IMR-90 (cell line): ENCODE data around the gene SPAAR. TPM values are rescaled to one million over a fixed set of nuclear protein-coding genes. Genes with fewer than 3 reads are reported as not detected.
A peak's percentile ranks its signal among the peaks of the same experiment; 100 is the strongest.

Experiments used
- ATAC-seq: fragments of 200-7000 bp; cut with Tn5 transposase; 2 replicates; pipeline ENCODE4 v1.9.1; 2020; ENCODE audit warnings: low read depth, mild to moderate bottlenecking, moderate library complexity
- BruUV-seq: library from RNA; stranded (reverse); fragments of 400-500 nt; replicated peaks from 2 replicates; lab custom pipeline; 2021; lab: Mats Ljungman, UMichigan
- CTCF ChIA-PET: fragments of 300-600 bp; formaldehyde crosslinking; extraction: SDS; loops from one replicate; lab custom pipeline; 2021; ENCODE audit warnings: antibody characterized with exemption; lab: Yijun Ruan, JAX
- POLR2A ChIA-PET: fragments of 300-600 bp; sonication (Branson Sonifier 250); formaldehyde crosslinking; loops from one replicate; lab custom pipeline; 2022; ENCODE audit warnings: antibody characterized with exemption; ENCODE audit not compliant: unreplicated experiment; lab: Charles Lee
- DNase-seq: peaks from one replicate; pipeline ENCODE4 v3.0.0; 2013
- H2AFZ ChIP-seq: replicated peaks from 2 replicates; pipeline ENCODE3; 2013; ENCODE audit warnings: low read length, mild to moderate bottlenecking; ENCODE audit not compliant: poor library complexity
- H2AK5ac ChIP-seq: 2 replicates; pipeline ENCODE4 v1.6.1; 2013; ENCODE audit warnings: low read depth, low read length, inconsistent platforms
- H2AK9ac ChIP-seq: replicated peaks from 2 replicates; pipeline ENCODE3; 2013; ENCODE audit warnings: mild to moderate bottlenecking, low read depth, low read length, moderate library complexity; ENCODE audit not compliant: poor library complexity
- H2BK120ac ChIP-seq: 2 replicates; pipeline ENCODE4 v1.6.1; 2013; ENCODE audit warnings: low read depth, low read length, inconsistent platforms
- H2BK15ac ChIP-seq: 3 replicates; pipeline ENCODE4 v1.6.1; 2013; ENCODE audit warnings: low read depth, low read length, inconsistent platforms
- H2BK20ac ChIP-seq: 2 replicates; pipeline ENCODE4 v1.6.1; 2013; ENCODE audit warnings: low read depth, mild to moderate bottlenecking, inconsistent platforms, low read length, moderate library complexity
- H2BK5ac ChIP-seq: 2 replicates; pipeline ENCODE4 v1.6.1; 2013; ENCODE audit warnings: mild to moderate bottlenecking, low read depth, low read length, inconsistent platforms; ENCODE audit not compliant: poor library complexity, severe bottlenecking
- H3K14ac ChIP-seq: replicated peaks from 2 replicates; pipeline ENCODE4 v1.6.1; 2013; ENCODE audit warnings: low read depth, low read length, inconsistent platforms
- H3K18ac ChIP-seq: 2 replicates; pipeline ENCODE4 v1.6.1; 2013; ENCODE audit warnings: low read depth, low read length, control low read depth
- H3K23ac ChIP-seq: 2 replicates; pipeline ENCODE4 v1.6.1; 2013; ENCODE audit warnings: low read depth, low read length, inconsistent platforms
- H3K27ac ChIP-seq: 2 replicates; pipeline ENCODE4 v1.5.1; 2013; ENCODE audit warnings: mild to moderate bottlenecking, control low read depth, low read length; ENCODE audit not compliant: insufficient read depth
- H3K27me3 ChIP-seq: 2 replicates; pipeline ENCODE4 v1.6.1; 2013; ENCODE audit warnings: low read length; ENCODE audit not compliant: control insufficient read depth, insufficient read depth
- H3K36me3 ChIP-seq: 2 replicates; pipeline ENCODE4 v1.6.1; 2013; ENCODE audit warnings: low read length, mixed read lengths; ENCODE audit not compliant: control insufficient read depth, insufficient read depth
- H3K4ac ChIP-seq: 2 replicates; pipeline ENCODE4 v1.6.1; 2013; ENCODE audit warnings: low read depth, low read length, inconsistent platforms
- H3K4me1 ChIP-seq: 2 replicates; pipeline ENCODE4 v1.6.1; 2013; ENCODE audit warnings: low read length, mixed read lengths; ENCODE audit not compliant: control insufficient read depth, insufficient read depth
- H3K4me2 ChIP-seq: 2 replicates; pipeline ENCODE4 v1.6.1; 2013; ENCODE audit warnings: low read depth, mild to moderate bottlenecking, control low read depth, low read length, moderate library complexity
- H3K4me3 ChIP-seq: 2 replicates; pipeline ENCODE4 v1.5.1; 2013; ENCODE audit warnings: low read depth, mild to moderate bottlenecking, control low read depth, low read length, moderate library complexity; ENCODE audit not compliant: insufficient read depth
- H3K56ac ChIP-seq: 2 replicates; pipeline ENCODE4 v1.6.1; 2013; ENCODE audit warnings: low read length, inconsistent platforms; ENCODE audit not compliant: insufficient read depth; ENCODE audit errors: extremely low read depth
- H3K79me1 ChIP-seq, 2 experiments: 2 replicates each; pipeline ENCODE4 v1.6.1; 2013; ENCODE audit warnings: low read length in 2 of 2, inconsistent platforms in 1 of 2, low read depth in 1 of 2
- H3K9ac ChIP-seq: 2 replicates; pipeline ENCODE4 v1.6.1; 2013; ENCODE audit warnings: low read depth, low read length, control low read depth
- H3K9me1 ChIP-seq: 2 replicates; pipeline ENCODE4 v1.6.1; 2013; ENCODE audit warnings: low read length, inconsistent platforms; ENCODE audit not compliant: insufficient read depth
- H3K9me3 ChIP-seq: 2 replicates; pipeline ENCODE4 v1.6.1; 2013; ENCODE audit warnings: low read length; ENCODE audit not compliant: control insufficient read depth, insufficient read depth
- H4K20me1 ChIP-seq: 2 replicates; pipeline ENCODE4 v1.6.1; 2013; ENCODE audit warnings: low read length, inconsistent platforms; ENCODE audit not compliant: insufficient read depth
- H4K5ac ChIP-seq: 2 replicates; pipeline ENCODE4 v1.6.1; 2013; ENCODE audit warnings: mild to moderate bottlenecking, low read depth, low read length, control low read depth
- H4K8ac ChIP-seq, 2 experiments: 2 replicates each; pipeline ENCODE4 v1.6.1; 2013; ENCODE audit warnings: low read depth in 2 of 2, low read length in 2 of 2, control low read depth in 1 of 2, inconsistent platforms in 1 of 2
- H4K91ac ChIP-seq: 2 replicates; pipeline ENCODE4 v1.6.1; 2013; ENCODE audit warnings: low read depth, low read length, inconsistent platforms; ENCODE audit not compliant: insufficient read depth
- BHLHE40 ChIP-seq: fragments of 150-350 bp; IDR thresholded peaks from 2 replicates; pipeline ENCODE4 v1.6.1; 2016; ENCODE audit warnings: mild to moderate bottlenecking, low read depth, low read length
- CEBPB ChIP-seq: IDR thresholded peaks from 2 replicates; pipeline ENCODE4 v1.6.1; 2012; ENCODE audit warnings: low read depth, low read length, improper control_type of control experiment
- CHD1 ChIP-seq: IDR thresholded peaks from 2 replicates; pipeline ENCODE4 v1.6.1; 2012; ENCODE audit warnings: low read depth, low read length, improper control_type of control experiment
- CTCF ChIP-seq: conservative IDR thresholded peaks from 2 replicates; pipeline ENCODE4 v1.5.1; 2012; ENCODE audit warnings: mild to moderate bottlenecking, low read depth, low read length, improper control_type of control experiment
- ELK1 ChIP-seq: fragments of 150-350 bp; IDR thresholded peaks from 2 replicates; pipeline ENCODE4 v1.6.1; 2016; ENCODE audit warnings: low read depth, mild to moderate bottlenecking, low read length, moderate library complexity, borderline replicate concordance
- FOS ChIP-seq: fragments of 150-350 bp; IDR thresholded peaks from 2 replicates; pipeline ENCODE4 v1.6.1; 2016; ENCODE audit warnings: low read depth, low read length
- MAFK ChIP-seq: IDR thresholded peaks from 2 replicates; pipeline ENCODE4 v1.6.1; 2012; ENCODE audit warnings: low read depth, low read length, improper control_type of control experiment
- MAZ ChIP-seq: IDR thresholded peaks from 2 replicates; pipeline ENCODE4 v1.6.1; 2012; ENCODE audit warnings: low read depth, mild to moderate bottlenecking, low read length, improper control_type of control experiment, moderate library complexity, borderline replicate concordance
- MXI1 ChIP-seq: IDR thresholded peaks from 2 replicates; pipeline ENCODE4 v1.6.1; 2012; ENCODE audit warnings: low read depth, mild to moderate bottlenecking, low read length, moderate library complexity, borderline replicate concordance
- NFE2L2 ChIP-seq: fragments of 150-350 bp; IDR thresholded peaks from 2 replicates; pipeline ENCODE4 v1.6.1; 2016; ENCODE audit warnings: low read depth, mild to moderate bottlenecking, low read length
- POLR2A ChIP-seq: IDR thresholded peaks from 2 replicates; pipeline ENCODE4 v1.6.1; 2012; ENCODE audit warnings: mild to moderate bottlenecking, low read depth, low read length
- RAD21 ChIP-seq: IDR thresholded peaks from 2 replicates; pipeline ENCODE4 v1.6.1; 2012; ENCODE audit warnings: low read length, improper control_type of control experiment
- RCOR1 ChIP-seq: IDR thresholded peaks from 2 replicates; pipeline ENCODE4 v1.6.1; 2012; ENCODE audit warnings: mild to moderate bottlenecking, low read length, improper control_type of control experiment; ENCODE audit not compliant: insufficient replicate concordance
- RFX5 ChIP-seq: IDR thresholded peaks from 2 replicates; pipeline ENCODE4 v1.8.0; 2012; ENCODE audit warnings: low read depth, mild to moderate bottlenecking, low read length, moderate library complexity
- SMC3 ChIP-seq: fragments of 150-350 bp; IDR thresholded peaks from 2 replicates; pipeline ENCODE4 v1.6.1; 2016; ENCODE audit warnings: low read depth, mild to moderate bottlenecking, antibody characterized with exemption, low read length, moderate library complexity
- USF2 ChIP-seq: fragments of 150-350 bp; IDR thresholded peaks from 2 replicates; pipeline ENCODE4 v1.6.1; 2017; ENCODE audit warnings: mild to moderate bottlenecking, antibody characterized with exemption, low read length, low read depth
- WGBS, 2 experiments: methylation state at CpG; one replicate each; pipeline versions ENCODE4 v1.1.5 to v1.1.7; 2013; ENCODE audit warnings: missing lambda C conversion rate in 2 of 2; ENCODE audit not compliant: insufficient read length in 1 of 2; ENCODE audit errors: extremely low coverage in 2 of 2; 5-methylcytosine and 5-hydroxymethylcytosine counted together
- dilution Hi-C: fragments of 300-500 bp; cut with HindIII; formaldehyde crosslinking; loops from one replicate; pipeline ENCODE4 v1.14.3; 2018; ENCODE audit warnings: low sequenced_read_pairs; ENCODE audit not compliant: unreplicated experiment
- in situ Hi-C: fragments of 300-500 bp; cut with MboI; formaldehyde crosslinking; loops from 3 replicates; pipeline ENCODE4 v1.14.3; 2019; ENCODE audit warnings: low sequenced_read_pairs, inconsistent platforms, mixed read lengths
- intact Hi-C: fragments of 100-400 bp; cut with micrococcal nuclease; formaldehyde crosslinking; loops from 2 replicates; pipeline ENCODE4 v1.10.0; 2022
- polyA plus RNA-seq, 3 experiments: library from polyadenylated mRNA; depleted of rRNA; stranded (reverse); fragments of >200 nt; gene quantifications; 2 replicates each; pipeline ENCODE4 v1.2.3, GENCODE V29; 2012; ENCODE audit warnings: low replicate concordance in 1 of 3
- total RNA-seq: library from RNA; depleted of rRNA; stranded (reverse); fragments of >200 nt; gene quantifications from 2 replicates; pipeline ENCODE4 v1.2.3, GENCODE V29; 2012

SPAAR gene
- total and polyA plus RNA-seq, 2 of the 4 experiments (the other 2 are of a cell fraction): 0.18 to 0.32 TPM

GRCh38 chr9:35870351-35870923 is 38.9 kb upstream of the SPAAR start, which contains the start of gene OR13J1:
Gene OR13J1 (minus strand): TSS chr9:35870401. CDS start chr9:35870401, 0 bp downstream.
- Histone ChIP-seq H2BK20ac (no peak within 1 kb of the TSS), H3K79me1 (no peaks in the 10 kb centered on the region), H3K27ac (no peak within 1 kb of the TSS), H3K9me1 (0 out of 2 replicates have a peak, but pooled peaks cover 3% of the 10 kb centered on the region), H2AK5ac (no peak within 1 kb of the TSS), H2BK15ac (no peak within 1 kb of the TSS), H4K8ac (no peak within 1 kb of the TSS), H3K36me3 (no peaks in the 10 kb centered on the region), H3K4me2 (no peak within 1 kb of the TSS), H3K4me1 (no peaks in the 10 kb centered on the region), H3K18ac (no peak within 1 kb of the TSS), H3K23ac (no peak within 1 kb of the TSS), H3K56ac (no peak within 1 kb of the TSS), H4K5ac (no peak within 1 kb of the TSS), H3K9me3 (no peaks in the 10 kb centered on the region), H3K27me3 (peaks cover 7% of the 10 kb centered on the region; the same call in 1 of the 2 replicates), H3K9ac (no peak within 1 kb of the TSS), H2BK5ac (no peak within 1 kb of the TSS), H2AFZ (no peak within 1 kb of the TSS), H4K91ac (no peak within 1 kb of the TSS), H2BK120ac (no peak within 1 kb of the TSS), H2AK9ac (peak within 1 kb of the TSS; percentile 28), H4K20me1 (no peaks in the 10 kb centered on the region), H3K4me3 (no peak within 1 kb of the TSS), H3K14ac (no peak within 1 kb of the TSS), H3K4ac (no peak within 1 kb of the TSS)
- TF ChIP-seq ELK1 (no peak), BHLHE40 (no peak), CHD1 (no peak), CTCF (no peak), MAFK (no peak), CEBPB (no peak), RCOR1 (no peak), RFX5 (no peak), POLR2A (no peak), USF2 (no peak), FOS (no peak), NFE2L2 (no peak), MAZ (no peak), MXI1 (no peak), SMC3 (no peak), RAD21 (no peak)
- intact Hi-C loops: no loop called here
- no TSS peak for BruUV-seq
- ATAC-seq (no peak), DNase-seq (no peak)
- WGBS, 2 experiments: no CpG with 5 or more reads among the region's 8 CpGs
- POLR2A ChIA-PET: no interaction called here
- dilution Hi-C loops: no loop called here
- in situ Hi-C loops: no loop called here
- CTCF ChIA-PET: interaction anchor here (0.7 to 1.3 kb wide), 3 partner anchors 12 to 80 kb away, joined by 3 to 5 read pairs (median 3); no protein-coding TSS in a partner anchor
